Endothelial cell of umbilical vein (primary cell): Measurements from ENCODE around the gene MAJIN. TPM values are rescaled to one million over a fixed set of nuclear protein-coding genes. Genes with fewer than 3 reads are reported as not detected.

Experiments
- BruUV-seq: library from RNA; stranded (reverse); fragments of 400-500 nt; replicated peaks from 2 replicates; lab custom pipeline; 2021; lab: Mats Ljungman, UMichigan
- CTCF ChIA-PET: fragments of 300-600, 350-600 bp; sonication (Branson Sonifier 250); formaldehyde crosslinking; loops from one replicate; lab custom pipeline; 2021; ENCODE audit warnings: antibody characterized with exemption, inconsistent platforms; lab: Charles Lee
- POLR2A ChIA-PET: fragments of 300-600, 350-600 bp; sonication (Branson Sonifier 250); formaldehyde crosslinking; loops from one replicate; lab custom pipeline; 2021; ENCODE audit warnings: antibody characterized with exemption, inconsistent platforms; lab: Charles Lee
- DNase-seq: peaks from one replicate; pipeline ENCODE4 v3.0.0-alpha.2; 2011; ENCODE audit warnings: low read depth, low spot score
- FAIRE-seq: peaks from 2 replicates; lab custom pipeline; 2011; peaks lifted over from hg19 to GRCh38; lab: Jason Lieb, UNC
- H2AFZ ChIP-seq: 2 replicates; pipeline ENCODE4 v1.6.0; 2012; ENCODE audit warnings: low read depth, low read length, control low read depth, inconsistent platforms
- H3K27ac ChIP-seq: 2 replicates; pipeline ENCODE4 v1.5.1; 2011; ENCODE audit warnings: low read depth, mild to moderate bottlenecking, control low read depth, low read length, moderate library complexity; ENCODE audit not compliant: insufficient read depth
- H3K27me3 ChIP-seq, 2 experiments: 2 replicates each; pipeline versions ENCODE4 v1.6.0 to v1.6.1; 2011; ENCODE audit warnings: low read length in 2 of 2, mixed read lengths in 1 of 2; ENCODE audit not compliant: control insufficient read depth in 2 of 2, insufficient read depth in 2 of 2
- H3K36me3 ChIP-seq, 2 experiments: 2 replicates in 1 of 2; 3 replicates in 1 of 2; pipeline ENCODE4 v1.5.1; 2011; ENCODE audit warnings: low read length in 2 of 2, mild to moderate bottlenecking in 1 of 2, moderate library complexity in 1 of 2; ENCODE audit not compliant: control insufficient read depth in 2 of 2, insufficient read depth in 2 of 2; ENCODE audit errors: extremely low read depth in 1 of 2
- H3K4me1 ChIP-seq: 3 replicates; pipeline ENCODE4 v1.5.1; 2011; ENCODE audit warnings: mild to moderate bottlenecking, low read length; ENCODE audit not compliant: control insufficient read depth, insufficient read depth; ENCODE audit errors: extremely low read depth
- H3K4me2 ChIP-seq: 2 replicates; pipeline ENCODE4 v1.6.1; 2011; ENCODE audit warnings: low read length, control low read depth, mixed read lengths; ENCODE audit not compliant: insufficient read depth
- H3K4me3 ChIP-seq, 3 experiments: fragments of 200-600 bp in 1 of 3; sonication (generic), shearing (Covaris generic) in 1 of 3; replicated peaks in 1 of 3; 2 replicates each; pipeline ENCODE4 v1.5.1; 2011 to 2016; ENCODE audit warnings: control low read depth in 3 of 3, low read length in 3 of 3, mild to moderate bottlenecking in 2 of 3, inconsistent platforms in 1 of 3, low read depth in 1 of 3, moderate library complexity in 1 of 3; ENCODE audit not compliant: insufficient read depth in 1 of 3
- H3K79me2 ChIP-seq: 2 replicates; pipeline ENCODE4 v1.6.0; 2012; ENCODE audit warnings: low read length, inconsistent platforms; ENCODE audit not compliant: control insufficient read depth, insufficient read depth
- H3K9ac ChIP-seq: replicated peaks from 2 replicates; pipeline ENCODE3; 2011; ENCODE audit warnings: low read length, control low read depth; ENCODE audit not compliant: insufficient read depth; ENCODE audit errors: extremely low read depth
- H3K9me1 ChIP-seq: replicated peaks from 3 replicates; pipeline ENCODE4 v1.6.0; 2011; ENCODE audit warnings: mild to moderate bottlenecking, low read length; ENCODE audit not compliant: control insufficient read depth, insufficient read depth; ENCODE audit errors: extremely low read depth
- H3K9me3 ChIP-seq: replicated peaks from 2 replicates; pipeline ENCODE4 v1.5.1; 2012; ENCODE audit warnings: low read length, inconsistent platforms; ENCODE audit not compliant: control insufficient read depth, insufficient read depth
- H4K20me1 ChIP-seq: replicated peaks from 2 replicates; pipeline ENCODE3; 2011; ENCODE audit warnings: mild to moderate bottlenecking, low read length; ENCODE audit not compliant: control insufficient read depth, insufficient read depth; ENCODE audit errors: extremely low read depth
- FOS ChIP-seq: IDR thresholded peaks from 2 replicates; pipeline ENCODE4 v1.6.1; 2011; ENCODE audit warnings: mild to moderate bottlenecking, low read length, moderate library complexity, borderline replicate concordance; ENCODE audit not compliant: insufficient read depth
- JUN ChIP-seq: IDR thresholded peaks from 2 replicates; pipeline ENCODE4 v1.6.1; 2011; ENCODE audit warnings: borderline replicate concordance, low read depth; ENCODE audit not compliant: insufficient read length, insufficient read depth
- MYC ChIP-seq: IDR thresholded peaks from one replicate; pipeline ENCODE4 v1.6.1; 2011; ENCODE audit warnings: mild to moderate bottlenecking, low read depth, low read length
- POLR2A ChIP-seq: IDR thresholded peaks from 2 replicates; pipeline ENCODE4 v1.6.1; 2012; ENCODE audit warnings: low read depth, mild to moderate bottlenecking, control low read depth, low read length
- POLR2AphosphoS5 ChIP-seq: IDR thresholded peaks from 2 replicates; pipeline ENCODE4 v1.6.1; 2012; ENCODE audit warnings: low read depth, mild to moderate bottlenecking, control low read depth, low read length, moderate library complexity; ENCODE audit not compliant: insufficient read depth
- dilution Hi-C: fragments of 300-500 bp; cut with MboI; formaldehyde crosslinking; loops from one replicate; pipeline ENCODE4 v1.15.0; 2019; ENCODE audit warnings: low sequenced_read_pairs; ENCODE audit not compliant: extremely low pct_ligation_motif_present
- intact Hi-C: fragments of 100-400 bp; cut with micrococcal nuclease; formaldehyde crosslinking; loops from one replicate; pipeline ENCODE4 v1.10.0; 2022
- polyA plus RNA-seq, 4 experiments: library from polyadenylated mRNA; depleted of rRNA in 3 of 4; stranded (reverse) in 3 of 4; unstranded in 1 of 4; fragments of >200 nt; gene quantifications; 2 replicates each; pipeline versions ENCODE4 v1.2.1 to v1.2.3, GENCODE V29; 2011 to 2012; ENCODE audit warnings: missing spikeins in 1 of 4
- total RNA-seq: library from RNA; stranded (reverse); gene quantifications from 2 replicates; pipeline ENCODE4 v1.2.3, GENCODE V29; 2021
- TF ChIP-seq, protein P1 (sequence below), 2 donors: IDR thresholded peaks; 1 replicate in 1 of 2; 2 replicates in 1 of 2; pipeline ENCODE4 v1.5.1; 2011; ENCODE audit warnings: low read length in 2 of 2, mild to moderate bottlenecking in 2 of 2, moderate library complexity in 2 of 2, control low read depth in 1 of 2, inconsistent platforms in 1 of 2, low read depth in 1 of 2; ENCODE audit not compliant: insufficient read depth in 1 of 2; ENCODE audit errors: extremely low read depth in 1 of 2

Gene MAJIN
- total and polyA plus RNA-seq, 2 donors (not counting 3 experiments of a cell fraction or from before 2014, with no cell fraction given): 0.07 TPM; not detected in 1

DNA sequence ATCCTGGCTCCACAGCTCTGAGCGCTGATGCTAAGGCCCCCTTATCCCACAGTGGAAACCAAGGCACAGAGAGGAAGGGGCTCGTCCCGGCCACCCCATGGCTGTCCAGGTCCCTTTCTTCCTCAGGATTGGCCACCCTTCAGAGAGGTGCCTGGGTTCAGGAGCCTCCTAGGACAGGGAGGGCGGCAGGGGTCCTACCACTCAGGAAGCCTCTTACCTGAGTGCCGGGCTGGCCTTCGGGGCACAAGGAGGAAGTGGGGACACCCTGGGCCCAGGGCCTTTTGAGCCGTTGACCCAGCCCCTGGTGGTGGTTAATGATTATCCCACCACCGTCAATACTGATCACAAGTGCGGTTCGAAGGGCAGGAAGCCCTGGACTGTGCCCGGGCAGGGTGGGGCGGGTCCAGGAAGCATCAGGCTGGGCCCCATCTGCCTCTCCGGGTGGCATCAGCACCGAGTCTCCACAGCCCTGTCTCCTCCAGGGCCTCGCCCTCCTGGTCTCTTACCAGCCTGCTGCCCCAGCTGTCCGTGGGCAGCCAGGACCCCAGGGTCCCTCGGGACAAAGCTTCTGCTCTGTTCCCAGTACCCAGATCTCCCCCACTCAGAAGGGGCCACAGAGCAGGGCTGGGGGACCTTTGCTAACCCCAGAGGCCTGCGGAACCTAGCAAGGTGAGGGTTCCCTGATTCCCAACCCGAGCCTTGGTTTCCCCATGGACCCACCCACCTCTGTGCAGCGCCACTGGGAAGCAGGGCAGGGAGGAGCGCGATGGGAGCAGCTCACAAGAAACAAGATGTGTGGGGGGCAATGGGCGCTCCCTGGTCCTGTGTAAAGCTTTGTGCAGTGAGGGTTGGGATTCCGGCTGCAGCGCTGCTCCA lies 78.5 kb downstream of the MAJIN start:
- intact Hi-C loops: loop anchor here (1.0 kb wide), 2 partner anchors 46 to 116 kb away; no protein-coding TSS in a partner anchor
- DNase-seq: no peak
- BruUV-seq: no TSS peak

DNA sequence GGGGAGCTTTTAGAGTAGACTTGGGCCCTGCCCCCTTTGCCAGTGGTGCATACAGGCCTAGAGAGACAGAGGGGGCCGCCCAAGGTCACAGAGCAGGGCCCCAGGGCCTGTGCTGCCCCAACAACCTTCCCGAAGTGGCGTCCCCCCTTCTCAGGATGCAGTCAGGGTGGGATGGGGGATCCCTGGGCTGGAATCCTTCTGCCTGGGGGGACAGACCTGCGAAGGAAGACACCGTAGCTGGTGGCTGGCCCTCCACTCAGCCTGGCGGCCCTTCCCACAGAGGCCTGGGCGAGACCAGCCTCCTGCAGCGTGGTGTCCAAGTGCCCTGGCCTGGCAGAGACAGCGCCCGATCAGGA lies 79.1 kb downstream of the MAJIN start:
- intact Hi-C loops: no loop called here
- Histone ChIP-seq H3K27ac (no peak overlapping the region), H3K79me2 (no peaks in the 10 kb centered on the region), H3K4me3 (no peak overlapping the region), H3K27me3 (no peaks in the 10 kb centered on the region), H4K20me1 (no peaks in the 10 kb centered on the region), H3K36me3 (peaks cover 0 to 9% of the 10 kb centered on the region in 2 experiments), H3K9me1 (no peaks in the 10 kb centered on the region), H3K4me2 (no peak overlapping the region), H3K9me3 (no peaks in the 10 kb centered on the region), H3K4me1 (peaks cover 3% of the 10 kb centered on the region), H3K9ac (no peak overlapping the region), H2AFZ (no peak overlapping the region)
- dilution Hi-C loops: loop anchor here (10.0 kb wide), 1 partner anchor 48 kb away; the partner anchor contains the start of gene CDC42BPG
- DNase-seq: no peak
- CTCF ChIA-PET: interaction anchor here (0.9 to 9.4 kb wide), 4 partner anchors 16 to 45 kb away, joined by 3 to 168 read pairs (median 6); partner anchors contain the start of gene CDC42BPG
- FAIRE-seq: no peak
- POLR2A ChIA-PET: no interaction called here
- no TSS peak for BruUV-seq
- no peak for TF ChIP-seq POLR2AphosphoS5
- TF ChIP-seq, protein P1, sequence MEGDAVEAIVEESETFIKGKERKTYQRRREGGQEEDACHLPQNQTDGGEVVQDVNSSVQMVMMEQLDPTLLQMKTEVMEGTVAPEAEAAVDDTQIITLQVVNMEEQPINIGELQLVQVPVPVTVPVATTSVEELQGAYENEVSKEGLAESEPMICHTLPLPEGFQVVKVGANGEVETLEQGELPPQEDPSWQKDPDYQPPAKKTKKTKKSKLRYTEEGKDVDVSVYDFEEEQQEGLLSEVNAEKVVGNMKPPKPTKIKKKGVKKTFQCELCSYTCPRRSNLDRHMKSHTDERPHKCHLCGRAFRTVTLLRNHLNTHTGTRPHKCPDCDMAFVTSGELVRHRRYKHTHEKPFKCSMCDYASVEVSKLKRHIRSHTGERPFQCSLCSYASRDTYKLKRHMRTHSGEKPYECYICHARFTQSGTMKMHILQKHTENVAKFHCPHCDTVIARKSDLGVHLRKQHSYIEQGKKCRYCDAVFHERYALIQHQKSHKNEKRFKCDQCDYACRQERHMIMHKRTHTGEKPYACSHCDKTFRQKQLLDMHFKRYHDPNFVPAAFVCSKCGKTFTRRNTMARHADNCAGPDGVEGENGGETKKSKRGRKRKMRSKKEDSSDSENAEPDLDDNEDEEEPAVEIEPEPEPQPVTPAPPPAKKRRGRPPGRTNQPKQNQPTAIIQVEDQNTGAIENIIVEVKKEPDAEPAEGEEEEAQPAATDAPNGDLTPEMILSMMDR (IDR thresholded peaks at IDR 0.05; ENCODE audit: extremely low read depth in 1 of 2, insufficient read depth in 1 of 2, low read depth in 1 of 2, low read length in 2 of 2): no peak

More for the DNA sequence above, 78.5 kb downstream of the MAJIN start:
- Histone ChIP-seq H3K36me3 (peaks cover 0 to 12% of the 10 kb centered on the region in 2 experiments), H3K9ac (no peak overlapping the region), H3K27ac (no peak overlapping the region), H3K27me3 (no peaks in the 10 kb centered on the region), H3K4me2 (no peak overlapping the region), H3K4me1 (no peaks in the 10 kb centered on the region), H3K79me2 (no peaks in the 10 kb centered on the region), H3K9me3 (no peaks in the 10 kb centered on the region), H3K9me1 (no peaks in the 10 kb centered on the region), H3K4me3 (no peak overlapping the region), H2AFZ (no peak overlapping the region), H4K20me1 (no peaks in the 10 kb centered on the region)
- no peak for FAIRE-seq
- dilution Hi-C loops: loop anchor here (10.0 kb wide), 1 partner anchor 49 kb away; the partner anchor contains the start of gene CDC42BPG
- ChIA-PET CTCF (interaction anchor here (0.7 to 9.4 kb wide), 5 partner anchors 24 to 46 kb away, joined by 3 to 168 read pairs (median 3); partner anchors contain the start of gene CDC42BPG), POLR2A (no interaction called here)
- no peak for TF ChIP-seq FOS
- TF ChIP-seq POLR2A: no peak
- no peak for TF ChIP-seq JUN
- no peak for TF ChIP-seq MYC
